NCI-H524 (cell line): Measurements from ENCODE around the gene MTM1.
A peak's percentile ranks its signal among the peaks of the same experiment; 100 is the strongest.

ENCODE experiments used
- DNase-seq, 2 experiments: peaks; one replicate each; lab custom pipeline; 2025; lab: John Stamatoyannopoulos, UW

The MTM1 gene

GRCh38 chrX:150568320-150569154, at the start of gene MTM1:
Gene MTM1 (plus strand): TSS chrX:150568621. CDS start chrX:150592615, 23,994 bp downstream.
- DNase-seq: peak; percentile 93 to 96

DNA sequence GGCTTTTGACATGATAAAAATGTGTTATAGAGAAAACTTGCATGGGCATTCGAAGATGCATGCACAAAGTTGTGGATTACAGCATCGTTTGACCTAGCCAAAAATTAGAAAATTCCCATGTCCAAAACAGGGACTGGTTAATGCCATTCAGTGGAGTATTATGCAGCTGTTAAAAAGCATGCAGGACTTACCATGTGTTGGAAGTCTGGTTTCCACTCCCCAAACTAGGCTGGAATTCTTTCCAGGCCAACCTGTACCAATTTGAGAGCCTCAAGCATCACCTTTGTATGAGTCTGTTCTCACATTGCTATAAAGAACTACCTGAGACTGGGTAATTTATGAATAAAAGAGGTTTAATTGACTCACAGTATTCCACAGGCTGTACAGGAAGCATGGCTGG, 45.9 kb upstream of the MTM1 start:
- no peak for DNase-seq

DNA sequence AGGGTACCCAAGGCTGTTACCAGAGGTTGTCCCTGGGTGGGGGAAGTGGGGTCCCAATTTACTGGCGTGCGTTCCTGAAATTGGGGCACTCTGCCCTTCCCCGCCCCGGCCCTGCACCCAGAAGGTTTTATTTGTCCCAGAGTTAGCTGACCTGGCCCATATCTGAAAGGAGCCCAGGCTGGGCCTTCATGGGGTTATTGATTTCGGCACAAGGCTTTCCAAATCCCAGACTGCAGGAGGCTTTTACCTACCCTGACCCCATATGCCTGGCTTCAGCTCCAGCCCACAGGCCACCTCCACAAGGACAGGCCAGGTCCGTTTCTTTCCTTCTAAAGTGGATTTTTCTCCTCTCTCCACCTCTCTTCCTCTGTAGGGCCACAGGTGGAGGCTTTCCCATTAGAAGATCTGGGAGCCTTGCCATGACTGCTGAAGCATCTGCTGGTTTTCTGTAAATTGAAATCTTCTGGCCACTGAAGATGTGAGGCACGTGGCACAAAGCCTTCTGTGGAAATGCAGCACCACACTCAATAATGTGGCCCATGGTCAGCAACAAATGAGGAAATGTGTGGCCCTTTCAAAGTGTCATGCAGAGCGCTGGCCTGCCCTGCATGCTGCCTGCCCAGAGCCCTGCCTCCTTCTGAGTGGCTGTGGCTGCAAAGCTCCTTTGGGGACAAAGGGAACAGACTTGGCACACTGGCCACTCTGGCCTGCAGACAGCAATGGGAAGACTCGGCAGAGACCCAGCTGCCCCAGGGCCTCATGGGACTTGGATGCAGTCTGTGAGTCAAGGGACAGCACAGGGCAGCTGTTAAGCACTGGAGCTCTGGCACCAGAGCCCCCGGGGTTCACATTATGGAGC, 43.1 kb upstream of the MTM1 start:
- DNase-seq: no peak

- no peak for DNase-seq
Measured at GRCh38 chrX:150526692-150527091, 41.7 kb upstream of the MTM1 start.

GRCh38 chrX:150527108-150527507, 41.3 kb upstream of the MTM1 start:
- DNase-seq: no peak

DNA sequence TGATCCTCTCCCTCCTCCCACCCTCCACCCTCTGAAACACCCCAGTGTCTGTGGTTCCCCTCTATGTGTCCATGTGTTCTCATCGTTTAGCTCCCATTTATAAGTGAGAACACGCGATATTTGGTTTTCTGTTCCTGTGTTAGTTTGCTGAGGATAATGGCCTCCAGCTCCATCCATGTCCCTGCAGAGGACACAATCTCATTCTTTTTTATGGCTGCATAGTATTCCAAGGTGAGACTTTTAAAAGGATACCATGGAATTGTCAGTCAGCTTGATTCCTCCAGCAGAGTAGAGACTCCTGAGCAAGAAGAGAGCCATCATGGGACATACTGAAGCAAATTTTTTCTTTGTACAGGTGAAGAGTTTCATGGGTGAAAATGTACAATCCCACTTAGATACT, 38.8 kb upstream of the MTM1 start:
- no peak for DNase-seq

DNA sequence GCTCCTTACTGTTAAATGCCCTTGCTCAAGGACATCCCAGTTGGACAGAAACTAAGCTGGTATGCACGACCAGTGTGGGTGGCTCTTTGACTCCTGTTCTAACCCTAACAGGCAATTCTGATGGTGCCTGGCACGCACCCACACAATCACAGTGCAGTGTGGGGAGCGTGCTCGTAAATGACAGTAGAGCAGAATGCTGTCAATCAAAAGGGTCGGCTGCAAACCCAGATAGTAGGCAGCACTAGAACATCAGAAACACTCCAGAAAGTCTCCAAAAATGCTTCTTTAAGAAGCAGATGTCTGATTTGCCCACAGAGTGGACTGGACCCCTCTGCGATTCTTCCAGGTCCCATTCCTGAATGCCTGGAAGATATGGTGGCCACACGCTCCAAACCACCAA, 37.6 kb upstream of the MTM1 start:
- no peak for DNase-seq

DNA sequence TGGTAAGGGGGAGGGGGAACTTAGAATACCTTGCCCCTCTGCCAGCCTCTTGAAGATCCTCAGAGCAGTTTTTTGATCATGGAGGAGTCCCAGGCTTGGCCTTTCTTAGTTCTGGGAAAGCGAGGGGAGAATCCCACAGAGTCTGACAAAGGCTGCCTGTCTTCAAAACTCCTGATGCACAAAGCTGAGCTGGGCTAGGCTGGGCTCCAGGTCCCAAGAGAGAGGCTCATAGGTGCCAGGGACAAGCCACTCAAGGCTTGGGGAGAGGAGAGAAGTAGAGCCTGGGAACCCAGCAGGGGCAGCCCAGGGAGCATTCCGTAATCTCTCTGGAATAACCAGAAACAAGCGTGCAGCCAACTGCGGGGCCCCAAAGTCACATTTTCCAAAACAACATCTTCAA, 37.0 kb upstream of the MTM1 start:
- DNase-seq: no peak

DNA sequence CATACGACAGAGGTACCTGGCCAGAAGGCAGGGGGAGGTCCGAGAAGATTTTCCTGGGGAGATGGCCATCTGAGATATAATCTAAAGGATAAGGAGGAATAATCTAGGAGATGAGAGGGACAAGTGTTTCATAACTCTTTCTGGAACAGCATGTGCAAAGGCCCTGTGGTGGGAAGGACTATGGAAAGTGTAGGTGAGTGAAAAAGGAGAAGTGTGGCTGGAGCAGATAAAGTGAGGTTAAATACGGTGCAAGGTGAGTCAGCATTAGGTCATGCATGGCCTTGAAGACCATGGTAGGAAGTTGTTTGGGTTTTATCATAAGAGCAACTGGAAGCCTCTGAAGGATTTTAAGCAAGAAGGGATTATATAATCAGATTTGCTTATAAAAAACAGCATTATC, 34.6 kb upstream of the MTM1 start:
- no peak for DNase-seq

- DNase-seq: no peak
Measured at GRCh38 chrX:150536455-150537116, 31.8 kb upstream of the MTM1 start.

- no peak for DNase-seq
Measured at GRCh38 chrX:150537851-150538250, 30.6 kb upstream of the MTM1 start.

- peak in 1 of 2 experiments; percentile 18 for DNase-seq
Measured at GRCh38 chrX:150540965-150541364, 27.5 kb upstream of the MTM1 start.

GRCh38 chrX:150542846-150543229, 25.6 kb upstream of the MTM1 start:
- DNase-seq: no peak

DNA sequence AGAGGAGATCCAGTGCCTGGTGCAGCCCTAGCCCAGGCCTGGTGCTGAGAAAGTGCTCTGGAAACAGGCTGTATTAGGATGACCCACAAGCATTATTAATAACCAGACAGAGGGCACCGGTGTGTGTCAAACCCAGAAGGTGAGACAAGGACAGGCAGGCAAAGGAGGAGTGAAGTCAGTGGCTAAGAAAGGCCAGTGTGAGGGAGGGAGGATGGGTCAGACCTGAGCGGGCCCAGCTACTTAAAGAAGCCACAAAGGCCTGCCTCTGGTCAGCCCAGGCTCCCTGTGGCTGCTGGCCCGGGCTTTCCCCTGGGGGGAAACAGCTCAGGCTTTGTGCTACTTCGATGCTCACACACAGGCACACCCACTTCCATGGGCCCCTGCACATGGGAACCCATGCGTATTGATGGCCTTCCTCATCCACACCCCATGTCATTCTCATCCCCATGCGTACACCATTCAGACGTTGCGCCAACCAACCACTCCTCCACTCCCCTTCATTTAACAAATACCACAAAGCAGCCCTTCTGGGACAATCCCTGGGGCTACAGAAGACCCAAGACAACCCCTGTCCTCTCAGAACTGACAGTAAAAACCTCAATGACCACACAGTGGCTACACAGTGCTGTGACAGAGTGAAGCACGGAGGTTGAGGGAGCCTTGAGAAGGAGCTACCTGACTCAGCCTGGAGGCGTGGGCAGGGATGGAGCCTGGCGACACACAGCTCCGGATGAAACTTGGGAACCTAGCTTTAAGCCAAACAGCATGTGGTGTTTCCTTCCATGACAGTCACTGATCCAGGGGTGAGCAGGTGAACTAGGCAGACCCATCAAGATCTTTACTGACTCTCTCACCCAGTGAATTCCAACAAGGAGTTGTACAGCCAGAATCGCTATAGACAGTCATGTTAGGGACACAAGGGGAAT, 24.9 kb upstream of the MTM1 start:
- DNase-seq: no peak

GRCh38 chrX:150544222-150544787, 24.1 kb upstream of the MTM1 start:
- DNase-seq: no peak

DNA sequence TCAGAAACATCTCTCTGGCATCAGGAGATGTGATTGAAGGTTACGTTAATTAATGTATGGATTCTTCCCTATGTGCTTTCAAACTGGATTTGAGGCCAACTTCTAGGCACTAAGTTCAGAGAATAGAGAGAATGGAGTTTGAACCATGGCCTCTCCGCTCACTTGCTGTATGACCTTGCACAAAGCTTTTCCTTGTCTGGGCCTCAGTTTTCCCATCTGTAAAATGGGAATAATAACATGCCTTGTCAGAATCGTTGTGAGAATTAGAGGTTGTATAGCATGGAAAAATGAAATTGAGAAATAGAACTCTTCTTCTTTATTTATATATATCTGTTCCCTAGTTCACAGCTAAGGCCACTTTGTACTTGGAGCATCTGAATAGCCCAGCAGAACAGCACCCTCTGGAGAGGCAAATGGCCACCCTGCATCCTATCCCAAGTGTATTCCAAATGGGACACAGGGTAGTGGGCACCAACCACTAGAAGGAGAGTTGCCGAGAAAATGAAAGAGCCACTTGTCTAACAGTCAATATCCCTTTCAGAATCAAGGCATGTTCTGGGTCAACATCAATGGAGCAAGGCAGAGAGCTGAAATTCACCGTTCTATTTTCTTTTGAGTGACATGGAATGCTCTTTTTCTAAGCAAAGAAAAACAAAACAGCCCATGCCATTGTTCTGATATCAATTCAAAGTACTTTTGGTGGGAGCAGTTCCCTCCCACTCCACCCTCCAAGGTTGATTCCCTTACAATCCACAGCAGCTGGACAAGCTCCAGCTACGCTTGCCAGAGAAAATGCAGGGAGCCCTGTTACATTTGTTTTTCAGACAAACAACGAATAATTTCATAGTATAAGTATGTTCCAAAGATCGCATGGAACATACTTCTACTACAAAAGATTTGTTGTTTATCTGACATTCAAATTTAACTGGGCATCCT, 23.3 kb upstream of the MTM1 start:
- no peak for DNase-seq

- DNase-seq: no peak
Measured at GRCh38 chrX:150546711-150547153, 21.7 kb upstream of the MTM1 start.

DNA sequence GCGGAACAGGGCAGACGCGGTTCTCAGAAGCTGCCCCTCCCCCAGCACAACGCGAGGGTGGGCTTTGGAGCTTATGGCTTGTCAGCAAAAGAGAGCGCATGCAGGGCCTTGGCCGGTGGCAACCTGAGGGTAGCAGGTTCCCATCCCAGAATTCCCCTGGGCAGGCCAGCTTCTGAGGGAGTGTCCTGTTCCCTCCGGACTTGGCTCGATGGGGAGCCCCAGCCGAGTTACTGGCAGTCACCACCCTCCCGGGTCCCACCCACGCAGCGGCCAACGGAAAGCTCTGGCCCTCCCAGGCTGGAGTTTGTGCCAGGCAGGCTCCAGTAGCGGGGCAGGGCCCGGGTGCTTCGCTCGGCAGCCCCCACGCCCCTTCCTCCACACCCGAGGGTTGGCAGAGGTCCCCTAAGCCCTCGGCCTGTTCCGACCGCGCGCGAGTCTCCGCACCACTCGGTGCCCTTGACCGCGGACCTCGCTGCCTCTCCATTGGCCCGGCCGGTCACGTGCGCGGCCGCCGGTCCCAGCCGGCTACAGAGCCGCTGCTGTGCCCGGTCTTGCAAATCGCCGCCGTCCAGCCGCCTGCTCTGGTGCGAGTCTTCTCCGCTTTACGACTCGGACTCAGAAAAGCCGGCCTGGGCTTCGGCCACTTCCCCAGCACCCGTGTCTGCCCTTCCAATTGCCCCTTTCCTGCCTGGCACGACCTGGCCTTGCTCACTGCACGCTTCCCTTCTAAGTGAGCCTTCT, 20.9 kb upstream of the MTM1 start:
- DNase-seq: peak in 1 of 2 experiments; percentile 48

DNA sequence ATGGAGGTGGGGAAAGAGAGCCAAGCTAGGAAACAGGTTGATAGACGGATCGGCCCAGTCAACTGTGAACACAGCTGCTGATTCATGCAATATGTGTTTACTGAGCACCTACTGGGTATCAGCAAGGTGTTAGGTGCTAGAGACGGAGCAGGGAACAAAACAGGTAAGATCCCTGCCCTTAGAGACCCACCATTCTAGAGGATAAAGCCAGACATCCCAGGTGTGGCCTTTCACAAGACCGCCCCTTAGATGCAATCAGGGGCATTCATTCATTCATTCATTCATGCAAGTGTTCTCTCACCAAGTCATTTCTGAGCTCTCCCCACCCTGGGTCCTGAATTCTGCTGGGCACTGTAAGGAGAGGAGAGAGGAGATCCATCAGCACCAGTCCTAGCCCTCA, 20.2 kb upstream of the MTM1 start:
- no peak for DNase-seq
